A673 (cell line): Measurements from ENCODE around the gene GFOD2.

ENCODE experiments used
- CTCF ChIP-seq: fragments of 300-800, 200-600 bp; sonication (generic); conservative IDR thresholded peaks from 2 replicates; pipeline ENCODE4 v1.5.1; 2017; ENCODE audit warnings: low read depth, mild to moderate bottlenecking, antibody characterized with exemption, low read length, moderate library complexity, mixed read lengths
- EZH2 ChIP-seq: fragments of 200-600 bp; sonication (generic); IDR thresholded peaks from 2 replicates; pipeline ENCODE4 v1.6.1; 2017; ENCODE audit warnings: borderline replicate concordance, low read depth, mild to moderate bottlenecking, mixed read lengths, antibody characterized with exemption, low read length; ENCODE audit not compliant: poor library complexity, severe bottlenecking

DNA sequence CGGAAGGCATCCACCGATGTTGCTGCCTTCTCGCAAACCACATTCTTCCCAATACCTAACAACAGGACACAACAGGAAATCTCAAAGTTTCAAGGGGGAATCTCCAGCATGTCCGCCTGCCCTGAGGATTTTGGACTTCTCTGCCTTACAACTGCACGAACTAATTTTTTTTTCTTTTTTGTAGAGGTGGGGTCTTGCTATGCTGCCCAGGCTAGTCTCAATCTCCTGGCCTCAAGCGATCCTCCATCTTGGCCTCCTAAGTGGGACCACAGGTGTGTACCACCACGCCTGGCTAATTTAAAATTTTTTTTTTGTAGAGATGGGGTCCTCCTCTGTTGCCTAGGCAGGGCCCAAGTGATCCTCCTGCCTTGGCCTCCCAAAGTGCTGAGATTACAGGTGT lies 43.1 kb downstream of the GFOD2 start:
- TF ChIP-seq CTCF = no peak
- no peak for TF ChIP-seq EZH2
